Breast epithelium (tissue), 3 donors: ENCODE measurements around the gene PKIG.
A peak's percentile ranks its signal among the peaks of the same experiment; 100 is the strongest.

Source experiments
- POLR2A ChIP-seq: fragments of 450-650 bp; IDR thresholded peaks from one replicate; pipeline ENCODE4 v1.6.1; 2016; ENCODE audit warnings: antibody characterized with exemption, mild to moderate bottlenecking, moderate library complexity
- POLR2AphosphoS5 ChIP-seq, 3 donors: sonication (generic); formaldehyde crosslinking; IDR thresholded peaks; one replicate each; pipeline ENCODE4 v1.6.1; 2017; ENCODE audit warnings: antibody characterized with exemption in 3 of 3
- TF ChIP-seq, protein P1 (sequence below), 3 donors: fragments of 450-650 bp; IDR thresholded peaks; one replicate each; pipeline ENCODE4 v1.5.1; 2016 to 2017; ENCODE audit warnings: antibody characterized with exemption in 3 of 3, mild to moderate bottlenecking in 3 of 3, moderate library complexity in 3 of 3

DNA sequence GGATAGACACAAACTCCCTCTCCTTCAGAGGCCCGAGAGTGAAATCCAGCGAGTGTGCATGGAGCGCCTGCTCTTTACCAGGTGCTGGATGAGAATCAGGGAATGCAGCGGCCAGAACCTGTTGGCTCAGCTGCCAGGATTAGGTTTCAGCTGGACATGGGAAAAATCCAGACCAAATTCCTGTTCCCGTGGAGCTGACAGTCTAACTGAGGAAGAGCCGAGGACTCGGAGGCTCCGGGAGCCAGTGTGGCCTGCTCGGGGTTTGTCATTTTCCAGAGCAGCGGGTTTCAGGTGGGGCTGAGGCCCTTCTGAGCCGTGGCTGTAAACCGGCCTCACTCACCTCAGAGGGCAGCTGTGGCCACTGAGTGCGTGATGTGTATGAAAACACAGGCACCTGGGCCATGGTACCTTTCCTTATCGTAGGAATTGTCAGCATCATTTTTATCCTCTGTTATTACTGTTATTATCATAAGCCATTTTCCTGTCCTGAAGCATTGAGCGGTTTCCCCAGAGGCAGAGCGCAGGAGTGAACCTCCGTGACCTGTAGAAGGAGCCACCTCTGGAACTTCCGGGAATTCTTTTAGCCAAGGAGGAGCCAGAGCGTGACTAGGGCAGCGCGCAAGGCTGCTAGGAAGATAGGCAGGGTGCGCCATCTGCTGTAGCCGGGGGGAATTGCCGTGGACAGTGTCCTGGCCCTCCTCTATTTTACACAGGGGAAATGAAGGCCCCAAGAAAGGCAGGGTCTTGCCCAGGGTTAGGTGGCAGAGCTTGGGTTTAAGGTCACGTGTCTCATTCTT, 27.3 kb downstream of the PKIG start:
- TF ChIP-seq, protein P1, sequence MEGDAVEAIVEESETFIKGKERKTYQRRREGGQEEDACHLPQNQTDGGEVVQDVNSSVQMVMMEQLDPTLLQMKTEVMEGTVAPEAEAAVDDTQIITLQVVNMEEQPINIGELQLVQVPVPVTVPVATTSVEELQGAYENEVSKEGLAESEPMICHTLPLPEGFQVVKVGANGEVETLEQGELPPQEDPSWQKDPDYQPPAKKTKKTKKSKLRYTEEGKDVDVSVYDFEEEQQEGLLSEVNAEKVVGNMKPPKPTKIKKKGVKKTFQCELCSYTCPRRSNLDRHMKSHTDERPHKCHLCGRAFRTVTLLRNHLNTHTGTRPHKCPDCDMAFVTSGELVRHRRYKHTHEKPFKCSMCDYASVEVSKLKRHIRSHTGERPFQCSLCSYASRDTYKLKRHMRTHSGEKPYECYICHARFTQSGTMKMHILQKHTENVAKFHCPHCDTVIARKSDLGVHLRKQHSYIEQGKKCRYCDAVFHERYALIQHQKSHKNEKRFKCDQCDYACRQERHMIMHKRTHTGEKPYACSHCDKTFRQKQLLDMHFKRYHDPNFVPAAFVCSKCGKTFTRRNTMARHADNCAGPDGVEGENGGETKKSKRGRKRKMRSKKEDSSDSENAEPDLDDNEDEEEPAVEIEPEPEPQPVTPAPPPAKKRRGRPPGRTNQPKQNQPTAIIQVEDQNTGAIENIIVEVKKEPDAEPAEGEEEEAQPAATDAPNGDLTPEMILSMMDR (IDR thresholded peaks at IDR 0.05) = peak; percentile 86 to 99 (median 96)
- TF ChIP-seq POLR2A = no peak
- peak; percentile 79 to 89 (median 87) for TF ChIP-seq POLR2AphosphoS5 (IDR thresholded peaks at IDR 0.05)
